OCI-LY7 (cell line): ENCODE results near the gene SPACA1.

Source experiments
- CTCF ChIP-seq: fragments of 200-600 bp; sonication (generic); conservative IDR thresholded peaks from 2 replicates; pipeline ENCODE4 v1.5.1; 2014; ENCODE audit warnings: mild to moderate bottlenecking, antibody characterized with exemption, low read length, moderate library complexity, mixed read lengths
- EZH2phosphoT487 ChIP-seq: fragments of 200-600 bp; sonication (generic); IDR thresholded peaks from 2 replicates; pipeline ENCODE4 v1.6.1; 2018; ENCODE audit warnings: low read depth, borderline replicate concordance, mild to moderate bottlenecking, mixed run types, antibody characterized with exemption, low read length, moderate library complexity, mixed read lengths

- no peak for TF ChIP-seq CTCF
- TF ChIP-seq EZH2phosphoT487 = no peak
Measured at GRCh38 chr6:88074791-88075190, 27.1 kb downstream of the SPACA1 start.
